ENCODE measurements around the gene OMG.

The OMG gene

GRCh38 chr17:31275116-31275515 is 21.9 kb downstream of the OMG start:
- H3K79me2 ChIP-seq (ENCODE audit: insufficient read depth, low read length): no peaks in the 10 kb centered on the region
- H2AFZ ChIP-seq (ENCODE audit: low read depth, low read length): no peak overlapping the region
- no peaks in the 10 kb centered on the region for H3K4me1 ChIP-seq (ENCODE audit: insufficient read depth, low read length)
- H3K27me3 ChIP-seq (ENCODE audit: insufficient read depth, low read length, poor library complexity): no peaks in the 10 kb centered on the region
- DNase-seq: no peak
- no peak overlapping the region for H3K27ac ChIP-seq (ENCODE audit: low read length)
- no peaks in the 10 kb centered on the region for H4K20me1 ChIP-seq (ENCODE audit: insufficient read depth, low read length)
- peaks cover 46% of the 10 kb centered on the region for H3K36me3 ChIP-seq (ENCODE audit: insufficient read depth, low read length)
- TF ChIP-seq EZH2 (IDR thresholded peaks at IDR 0.05; ENCODE audit: borderline replicate concordance, low read depth, low read length, severe bottlenecking): no peak
- TF ChIP-seq, protein P1, sequence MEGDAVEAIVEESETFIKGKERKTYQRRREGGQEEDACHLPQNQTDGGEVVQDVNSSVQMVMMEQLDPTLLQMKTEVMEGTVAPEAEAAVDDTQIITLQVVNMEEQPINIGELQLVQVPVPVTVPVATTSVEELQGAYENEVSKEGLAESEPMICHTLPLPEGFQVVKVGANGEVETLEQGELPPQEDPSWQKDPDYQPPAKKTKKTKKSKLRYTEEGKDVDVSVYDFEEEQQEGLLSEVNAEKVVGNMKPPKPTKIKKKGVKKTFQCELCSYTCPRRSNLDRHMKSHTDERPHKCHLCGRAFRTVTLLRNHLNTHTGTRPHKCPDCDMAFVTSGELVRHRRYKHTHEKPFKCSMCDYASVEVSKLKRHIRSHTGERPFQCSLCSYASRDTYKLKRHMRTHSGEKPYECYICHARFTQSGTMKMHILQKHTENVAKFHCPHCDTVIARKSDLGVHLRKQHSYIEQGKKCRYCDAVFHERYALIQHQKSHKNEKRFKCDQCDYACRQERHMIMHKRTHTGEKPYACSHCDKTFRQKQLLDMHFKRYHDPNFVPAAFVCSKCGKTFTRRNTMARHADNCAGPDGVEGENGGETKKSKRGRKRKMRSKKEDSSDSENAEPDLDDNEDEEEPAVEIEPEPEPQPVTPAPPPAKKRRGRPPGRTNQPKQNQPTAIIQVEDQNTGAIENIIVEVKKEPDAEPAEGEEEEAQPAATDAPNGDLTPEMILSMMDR (IDR thresholded peaks at IDR 0.05; ENCODE audit: borderline replicate concordance, extremely low read depth, low read length, poor library complexity, severe bottlenecking): no peak
- H3K4me2 ChIP-seq (ENCODE audit: insufficient read depth, low read length): no peak overlapping the region
- no peaks in the 10 kb centered on the region for H3K9me3 ChIP-seq (ENCODE audit: insufficient read depth, low read length, severe bottlenecking)
- H3K9ac ChIP-seq (ENCODE audit: low read depth, low read length): no peak overlapping the region
- ATAC-seq (ENCODE audit: insufficient read depth, low read depth): no peak
- H3K4me3 ChIP-seq (ENCODE audit: low read depth in 1 of 2, low read length in 2 of 2): no peak overlapping the region

- Histone ChIP-seq H3K27ac (ENCODE audit: low read length) (no peak overlapping the region), H2AFZ (ENCODE audit: low read depth, low read length) (no peak overlapping the region), H3K4me2 (ENCODE audit: insufficient read depth, low read length) (no peak overlapping the region), H3K4me3 (ENCODE audit: low read depth in 1 of 2, low read length in 2 of 2) (no peak overlapping the region), H3K9ac (ENCODE audit: low read depth, low read length) (no peak overlapping the region), H4K20me1 (ENCODE audit: insufficient read depth, low read length) (no peaks in the 10 kb centered on the region), H3K9me3 (ENCODE audit: insufficient read depth, low read length, severe bottlenecking) (no peaks in the 10 kb centered on the region), H3K36me3 (ENCODE audit: insufficient read depth, low read length) (peaks cover 54% of the 10 kb centered on the region), H3K27me3 (ENCODE audit: insufficient read depth, low read length, poor library complexity) (no peaks in the 10 kb centered on the region), H3K4me1 (ENCODE audit: insufficient read depth, low read length) (no peaks in the 10 kb centered on the region), H3K79me2 (ENCODE audit: insufficient read depth, low read length) (no peaks in the 10 kb centered on the region)
- TF ChIP-seq, protein P1 (IDR thresholded peaks at IDR 0.05; ENCODE audit: borderline replicate concordance, extremely low read depth, low read length, poor library complexity, severe bottlenecking): no peak
- TF ChIP-seq EZH2 (IDR thresholded peaks at IDR 0.05; ENCODE audit: borderline replicate concordance, low read depth, low read length, severe bottlenecking): no peak
- DNase-seq (no peak), ATAC-seq (ENCODE audit: insufficient read depth, low read depth) (no peak)
These were observed 22.8 kb downstream of the OMG start for GRCh38 chr17:31274252-31274651.

DNA sequence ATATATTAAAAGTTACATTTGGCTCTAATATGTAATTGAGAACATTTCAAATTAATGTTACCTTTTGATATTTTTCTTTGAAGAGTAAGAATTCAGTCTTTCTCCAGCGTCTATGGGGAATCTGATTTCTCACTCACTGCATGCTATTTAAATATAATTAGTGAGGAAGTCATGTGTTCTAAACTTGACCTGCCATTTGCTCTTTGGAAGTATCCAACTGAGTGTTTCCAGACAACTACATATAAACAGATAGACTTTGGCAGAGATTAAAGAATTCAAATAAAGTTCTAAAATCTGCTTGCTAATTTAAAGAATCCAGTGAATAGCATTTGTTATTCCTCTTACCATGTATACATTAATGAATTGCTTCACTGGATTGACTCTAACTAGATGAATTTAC is 23.5 kb downstream of the OMG start:
- H3K9ac ChIP-seq (ENCODE audit: low read depth, low read length): no peak overlapping the region
- DNase-seq: no peak
- ATAC-seq (ENCODE audit: insufficient read depth, low read depth): no peak
- no peaks in the 10 kb centered on the region for H3K4me1 ChIP-seq (ENCODE audit: insufficient read depth, low read length)
- peaks cover 61% of the 10 kb centered on the region for H3K36me3 ChIP-seq (ENCODE audit: insufficient read depth, low read length)
- H3K4me2 ChIP-seq (ENCODE audit: insufficient read depth, low read length): no peak overlapping the region
- H3K27me3 ChIP-seq (ENCODE audit: insufficient read depth, low read length, poor library complexity): no peaks in the 10 kb centered on the region
- no peaks in the 10 kb centered on the region for H4K20me1 ChIP-seq (ENCODE audit: insufficient read depth, low read length)
- no peak overlapping the region for H2AFZ ChIP-seq (ENCODE audit: low read depth, low read length)
- TF ChIP-seq, protein P1 (IDR thresholded peaks at IDR 0.05; ENCODE audit: borderline replicate concordance, extremely low read depth, low read length, poor library complexity, severe bottlenecking): no peak
- TF ChIP-seq EZH2 (IDR thresholded peaks at IDR 0.05; ENCODE audit: borderline replicate concordance, low read depth, low read length, severe bottlenecking): no peak
- no peaks in the 10 kb centered on the region for H3K9me3 ChIP-seq (ENCODE audit: insufficient read depth, low read length, severe bottlenecking)
- H3K27ac ChIP-seq (ENCODE audit: low read length): no peak overlapping the region
- no peak overlapping the region for H3K4me3 ChIP-seq (ENCODE audit: low read depth in 1 of 2, low read length in 2 of 2)
- no peaks in the 10 kb centered on the region for H3K79me2 ChIP-seq (ENCODE audit: insufficient read depth, low read length)

DNA sequence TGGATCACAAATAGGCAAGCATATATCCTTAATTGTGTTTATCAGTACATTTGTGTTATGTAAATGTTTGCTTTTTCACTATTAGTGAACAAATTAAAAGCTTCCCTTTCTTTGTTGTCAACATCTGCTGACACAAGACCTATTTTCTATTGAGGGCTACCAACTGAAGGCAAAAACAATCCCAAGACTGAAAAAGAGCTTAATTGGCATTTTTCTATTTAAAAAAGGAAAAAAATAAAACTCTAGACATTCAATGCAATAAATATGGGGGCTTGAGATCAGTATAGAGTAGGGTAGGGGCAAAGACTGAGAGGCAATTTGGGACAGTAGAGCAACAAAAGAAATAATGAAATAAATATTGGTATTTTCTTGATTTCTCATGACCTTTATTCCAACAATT is 24.2 kb downstream of the OMG start:
- no peaks in the 10 kb centered on the region for H3K9me3 ChIP-seq (ENCODE audit: insufficient read depth, low read length, severe bottlenecking)
- H3K4me2 ChIP-seq (ENCODE audit: insufficient read depth, low read length): no peak overlapping the region
- H3K27me3 ChIP-seq (ENCODE audit: insufficient read depth, low read length, poor library complexity): no peaks in the 10 kb centered on the region
- TF ChIP-seq, protein P1 (IDR thresholded peaks at IDR 0.05; ENCODE audit: borderline replicate concordance, extremely low read depth, low read length, poor library complexity, severe bottlenecking): no peak
- TF ChIP-seq EZH2 (IDR thresholded peaks at IDR 0.05; ENCODE audit: borderline replicate concordance, low read depth, low read length, severe bottlenecking): no peak
- no peak overlapping the region for H3K4me3 ChIP-seq (ENCODE audit: low read depth in 1 of 2, low read length in 2 of 2)
- no peaks in the 10 kb centered on the region for H3K4me1 ChIP-seq (ENCODE audit: insufficient read depth, low read length)
- no peak for DNase-seq
- no peak overlapping the region for H2AFZ ChIP-seq (ENCODE audit: low read depth, low read length)
- no peak overlapping the region for H3K27ac ChIP-seq (ENCODE audit: low read length)
- H4K20me1 ChIP-seq (ENCODE audit: insufficient read depth, low read length): no peaks in the 10 kb centered on the region
- H3K9ac ChIP-seq (ENCODE audit: low read depth, low read length): no peak overlapping the region
- H3K79me2 ChIP-seq (ENCODE audit: insufficient read depth, low read length): no peaks in the 10 kb centered on the region
- ATAC-seq (ENCODE audit: insufficient read depth, low read depth): no peak
- H3K36me3 ChIP-seq (ENCODE audit: insufficient read depth, low read length): peaks cover 68% of the 10 kb centered on the region

Data from DND-41 (cell line).